Psoas muscle (tissue), 8 donors: ENCODE results near the gene SPACA6. TPM values are rescaled to one million over a fixed set of nuclear protein-coding genes. Genes with fewer than 3 reads are reported as not detected.
"Not testable (repeated sequence)": the region's sequence is repeated elsewhere in the genome, so short reads cannot be mapped to it uniquely, and the experiment has no call there.

Source experiments
- ATAC-seq, 4 donors: fragments of 200-7000 bp; cut with Tn5 transposase; one replicate each; pipeline ENCODE4 v1.9.1; 2020; ENCODE audit warnings: moderate library complexity in 3 of 4, mild to moderate bottlenecking in 2 of 4
- DNase-seq, 2 donors: peaks; one replicate each; pipeline ENCODE4 v3.0.0-alpha.2; 2020
- H3K27ac ChIP-seq: fragments of 200-600 bp; one replicate; pipeline ENCODE4 v1.8.0; 2022
- H3K27me3 ChIP-seq, 3 donors: fragments of 200-600 bp in 1 of 3; one replicate each; pipeline versions ENCODE4 v1.6.1 to v1.8.0; 2013 to 2022; ENCODE audit warnings: low read length in 2 of 3, mild to moderate bottlenecking in 2 of 3, moderate library complexity in 1 of 3; ENCODE audit not compliant: insufficient read depth in 3 of 3
- H3K36me3 ChIP-seq, 2 donors: fragments of 200-600 bp in 1 of 2; one replicate each; pipeline versions ENCODE4 v1.6.1 to v1.8.0; 2013 to 2022; ENCODE audit warnings: low read depth in 1 of 2, mild to moderate bottlenecking in 1 of 2, moderate library complexity in 1 of 2; ENCODE audit not compliant: insufficient read depth in 1 of 2
- H3K4me1 ChIP-seq: fragments of 200-600 bp; one replicate; pipeline ENCODE4 v1.8.0; 2022
- H3K4me3 ChIP-seq: fragments of 200-600 bp; one replicate; pipeline ENCODE4 v1.8.0; 2022; ENCODE audit warnings: mild to moderate bottlenecking
- H3K9me3 ChIP-seq: fragments of 200-600 bp; one replicate; pipeline ENCODE4 v1.8.0; 2022
- CTCF ChIP-seq: fragments of 200-600 bp; IDR thresholded peaks from one replicate; pipeline ENCODE4 v1.8.0; 2022; ENCODE audit warnings: antibody characterized with exemption
- WGBS, 3 donors: extraction: QIAGEN DNeasy Blood & Tissue Kit; methylation state at CpG; one replicate each; pipeline versions ENCODE4 v1.1.6 to v1.1.7; 2013; 5-methylcytosine and 5-hydroxymethylcytosine counted together
- intact Hi-C, 2 donors: fragments of 100-400 bp; cut with DNase I; formaldehyde crosslinking; loops; one replicate each; pipeline versions ENCODE4 v1.11.0 to v1.14.2; 2022
- polyA plus RNA-seq, 3 donors: library from polyadenylated mRNA; stranded (reverse); fragments of 200-250 nt; gene quantifications; one replicate each; pipeline ENCODE4 v1.2.3, GENCODE V29; 2013
- total RNA-seq, 4 donors: library from RNA; stranded (reverse); fragmentation: NEBNext Ultra II Directional in 2 of 4; extraction: Animal tissue kit (Norgen Biotek cat#: 25700) in 2 of 4; gene quantifications; one replicate each; pipeline versions ENCODE4 v1.2.1 to v1.2.4, GENCODE V29; 2021 to 2023
- donor health status: healthy with polysubstance abuse.
- donor health status: DM: no; HTN: no; CAD: no; lungs with moderate emphysema.
- donor health status: Bipolar disorder and iron deficiency.
- donor health status: healthy.
- donor health status: DM: yes; HTN: yes; CAD: no.
- donor health status: DM: no; HTN: no; CAD: no.
- donor health status: DM: no; HTN: no; CAD: no.
- donor health status: DM: yes; HTN: yes; CAD: no.

SPACA6 gene
- total and polyA plus RNA-seq, 7 donors = 1.5 to 5.2 (median 3.1) TPM

GRCh38 chr19:51660975-51661600 lies 32.0 kb upstream of the SPACA6 start:
- Histone ChIP-seq H3K4me3 (no peak overlapping the region), H3K27ac (no peak overlapping the region), H3K4me1 (no peaks in the 10 kb centered on the region), H3K9me3 (no peaks in the 10 kb centered on the region), H3K36me3 (no peaks in the 10 kb centered on the region), H3K27me3 (peaks cover 2 to 21% (median 8%) of the 10 kb centered on the region in 3 donors)
- peak; percentile 54 for TF ChIP-seq CTCF
- intact Hi-C loops = no loop called here
- 12 to 15% (median 12%) methylated on average over 9 to 10 of the region's 10 CpGs for WGBS, 3 donors
- ATAC-seq (no peak), DNase-seq (peak; percentile 59 to 73)

GRCh38 chr19:51663650-51664049 lies 29.5 kb upstream of the SPACA6 start:
- intact Hi-C loops = no loop called here
- WGBS, 3 donors = 47 to 54% (median 51%) methylated on average over 3 of the region's 3 CpGs
- no peak for TF ChIP-seq CTCF

GRCh38 chr19:51664131-51664530 lies 29.0 kb upstream of the SPACA6 start:
- intact Hi-C loops = no loop called here
- H3K36me3 ChIP-seq = no peaks in the 10 kb centered on the region
- no peak for TF ChIP-seq CTCF
- DNase-seq (no peak), ATAC-seq (no peak)
- peaks cover 2 to 21% (median 8%) of the 10 kb centered on the region in 3 donors for H3K27me3 ChIP-seq
- H3K4me1 ChIP-seq = no peaks in the 10 kb centered on the region
- no peak overlapping the region for H3K4me3 ChIP-seq
- no peak overlapping the region for H3K27ac ChIP-seq
- peaks cover 5% of the 10 kb centered on the region for H3K9me3 ChIP-seq
- 4 to 32% (median 14%) methylated on average over 1 of the region's 1 CpG for WGBS, 3 donors

More at GRCh38 chr19:51663650-51664049, 29.5 kb upstream of the SPACA6 start:
- Histone ChIP-seq H3K36me3 (no peaks in the 10 kb centered on the region), H3K27me3 (peaks cover 2 to 21% (median 8%) of the 10 kb centered on the region in 3 donors), H3K4me3 (no peak overlapping the region), H3K9me3 (peaks cover 5% of the 10 kb centered on the region), H3K4me1 (no peaks in the 10 kb centered on the region), H3K27ac (no peak overlapping the region)
- DNase-seq = no peak
- ATAC-seq = no peak

- intact Hi-C loops = no loop called here
- Histone ChIP-seq H3K27me3 (peaks cover 2 to 21% (median 8%) of the 10 kb centered on the region in 3 donors), H3K4me1 (no peaks in the 10 kb centered on the region), H3K9me3 (peaks cover 5% of the 10 kb centered on the region), H3K27ac (no peak overlapping the region), H3K36me3 (no peaks in the 10 kb centered on the region), H3K4me3 (no peak overlapping the region)
- TF ChIP-seq CTCF = no peak
- WGBS, 3 donors = 44 to 51% (median 51%) methylated on average over 3 of the region's 3 CpGs
- ATAC-seq (no peak), DNase-seq (no peak)
Measured at GRCh38 chr19:51664997-51665396, 28.1 kb upstream of the SPACA6 start.

GRCh38 chr19:51668216-51668615 lies 24.9 kb upstream of the SPACA6 start:
- Histone ChIP-seq H3K9me3 (peaks cover 5% of the 10 kb centered on the region), H3K27ac (no peak overlapping the region), H3K36me3 (no peaks in the 10 kb centered on the region), H3K4me1 (no peaks in the 10 kb centered on the region), H3K27me3 (peaks cover 2 to 17% (median 8%) of the 10 kb centered on the region in 3 donors), H3K4me3 (no peak overlapping the region)
- no peak for TF ChIP-seq CTCF
- intact Hi-C loops = no loop called here
- 75 to 91% (median 75%) methylated on average over 3 of the region's 3 CpGs for WGBS, 3 donors
- ATAC-seq (no peak), DNase-seq (no peak)

- 55 to 64% (median 62%) methylated on average over 7 of the region's 7 CpGs for WGBS, 3 donors
- H3K36me3 ChIP-seq, DNase-seq, H3K27ac ChIP-seq, ATAC-seq, H3K27me3 ChIP-seq, H3K4me1 ChIP-seq, H3K9me3 ChIP-seq, H3K4me3 ChIP-seq, intact Hi-C loops: not testable (repeated sequence)
Measured at GRCh38 chr19:51675911-51676565, 17.1 kb upstream of the SPACA6 start.
